Liver (tissue), 3 donors: ENCODE data around the gene CBL.

ENCODE experiments used
- EGR1 ChIP-seq, 2 donors: IDR thresholded peaks; 2 replicates each; pipeline ENCODE4 v1.6.1; 2016 to 2018; ENCODE audit warnings: antibody characterized with exemption in 2 of 2, low read depth in 2 of 2
- GABPA ChIP-seq, 2 donors: IDR thresholded peaks in 1 of 2; conservative IDR thresholded peaks in 1 of 2; 2 replicates each; pipeline ENCODE4 v1.6.1; 2016; ENCODE audit warnings: antibody characterized with exemption in 2 of 2, mild to moderate bottlenecking in 1 of 2, moderate library complexity in 1 of 2
- JUND ChIP-seq, 2 donors: IDR thresholded peaks; 2 replicates each; pipeline ENCODE4 v1.6.1; 2016; ENCODE audit warnings: antibody characterized with exemption in 2 of 2
- NR2F2 ChIP-seq: IDR thresholded peaks from 2 replicates; pipeline ENCODE4 v1.6.1; 2016; ENCODE audit warnings: antibody characterized with exemption
- RAD21 ChIP-seq, 2 donors: IDR thresholded peaks; 2 replicates each; pipeline ENCODE4 v1.6.1; 2016; ENCODE audit warnings: antibody characterized with exemption in 2 of 2, mild to moderate bottlenecking in 2 of 2
- RXRA ChIP-seq, 2 donors: IDR thresholded peaks; 2 replicates each; pipeline ENCODE4 v1.6.1; 2017 to 2018; ENCODE audit warnings: antibody characterized with exemption in 2 of 2, mild to moderate bottlenecking in 1 of 2
- SP1 ChIP-seq: IDR thresholded peaks from 2 replicates; pipeline ENCODE4 v1.6.1; 2018; ENCODE audit warnings: antibody characterized with exemption, mild to moderate bottlenecking
- TAF1 ChIP-seq: conservative IDR thresholded peaks from 2 replicates; pipeline ENCODE4 v1.6.1; 2016; ENCODE audit warnings: antibody characterized with exemption, mild to moderate bottlenecking
- YY1 ChIP-seq: IDR thresholded peaks from 2 replicates; pipeline ENCODE4 v1.6.1; 2016; ENCODE audit warnings: antibody characterized with exemption, mild to moderate bottlenecking
- ZBTB33 ChIP-seq: IDR thresholded peaks from 2 replicates; pipeline ENCODE4 v1.6.1; 2016; ENCODE audit warnings: antibody characterized with exemption
- TF ChIP-seq, protein P1 (sequence below): IDR thresholded peaks from 2 replicates; pipeline ENCODE4 v1.6.1; 2016; ENCODE audit warnings: antibody characterized with exemption, mild to moderate bottlenecking
- TF ChIP-seq, protein P2 (sequence below): fragments of 150-350 bp; IDR thresholded peaks from 2 replicates; pipeline ENCODE4 v1.5.1; 2017; ENCODE audit warnings: improper control_type of control experiment, low read depth, low read length; ENCODE audit not compliant: missing input control
- TF ChIP-seq, protein P3 (sequence below): IDR thresholded peaks from 2 replicates; pipeline ENCODE4 v1.6.1; 2016; ENCODE audit warnings: antibody characterized with exemption
- TF ChIP-seq, protein P4 (sequence below): IDR thresholded peaks from 2 replicates; pipeline ENCODE4 v1.6.1; 2016; ENCODE audit warnings: antibody characterized with exemption
- donor health status: healthy.
- donor health status: healthy.

GRCh38 chr11:119307974-119308373, 101.8 kb downstream of the CBL start:
- TF ChIP-seq, protein P1, sequence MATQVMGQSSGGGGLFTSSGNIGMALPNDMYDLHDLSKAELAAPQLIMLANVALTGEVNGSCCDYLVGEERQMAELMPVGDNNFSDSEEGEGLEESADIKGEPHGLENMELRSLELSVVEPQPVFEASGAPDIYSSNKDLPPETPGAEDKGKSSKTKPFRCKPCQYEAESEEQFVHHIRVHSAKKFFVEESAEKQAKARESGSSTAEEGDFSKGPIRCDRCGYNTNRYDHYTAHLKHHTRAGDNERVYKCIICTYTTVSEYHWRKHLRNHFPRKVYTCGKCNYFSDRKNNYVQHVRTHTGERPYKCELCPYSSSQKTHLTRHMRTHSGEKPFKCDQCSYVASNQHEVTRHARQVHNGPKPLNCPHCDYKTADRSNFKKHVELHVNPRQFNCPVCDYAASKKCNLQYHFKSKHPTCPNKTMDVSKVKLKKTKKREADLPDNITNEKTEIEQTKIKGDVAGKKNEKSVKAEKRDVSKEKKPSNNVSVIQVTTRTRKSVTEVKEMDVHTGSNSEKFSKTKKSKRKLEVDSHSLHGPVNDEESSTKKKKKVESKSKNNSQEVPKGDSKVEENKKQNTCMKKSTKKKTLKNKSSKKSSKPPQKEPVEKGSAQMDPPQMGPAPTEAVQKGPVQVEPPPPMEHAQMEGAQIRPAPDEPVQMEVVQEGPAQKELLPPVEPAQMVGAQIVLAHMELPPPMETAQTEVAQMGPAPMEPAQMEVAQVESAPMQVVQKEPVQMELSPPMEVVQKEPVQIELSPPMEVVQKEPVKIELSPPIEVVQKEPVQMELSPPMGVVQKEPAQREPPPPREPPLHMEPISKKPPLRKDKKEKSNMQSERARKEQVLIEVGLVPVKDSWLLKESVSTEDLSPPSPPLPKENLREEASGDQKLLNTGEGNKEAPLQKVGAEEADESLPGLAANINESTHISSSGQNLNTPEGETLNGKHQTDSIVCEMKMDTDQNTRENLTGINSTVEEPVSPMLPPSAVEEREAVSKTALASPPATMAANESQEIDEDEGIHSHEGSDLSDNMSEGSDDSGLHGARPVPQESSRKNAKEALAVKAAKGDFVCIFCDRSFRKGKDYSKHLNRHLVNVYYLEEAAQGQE = no peak
- TF ChIP-seq, protein P2, sequence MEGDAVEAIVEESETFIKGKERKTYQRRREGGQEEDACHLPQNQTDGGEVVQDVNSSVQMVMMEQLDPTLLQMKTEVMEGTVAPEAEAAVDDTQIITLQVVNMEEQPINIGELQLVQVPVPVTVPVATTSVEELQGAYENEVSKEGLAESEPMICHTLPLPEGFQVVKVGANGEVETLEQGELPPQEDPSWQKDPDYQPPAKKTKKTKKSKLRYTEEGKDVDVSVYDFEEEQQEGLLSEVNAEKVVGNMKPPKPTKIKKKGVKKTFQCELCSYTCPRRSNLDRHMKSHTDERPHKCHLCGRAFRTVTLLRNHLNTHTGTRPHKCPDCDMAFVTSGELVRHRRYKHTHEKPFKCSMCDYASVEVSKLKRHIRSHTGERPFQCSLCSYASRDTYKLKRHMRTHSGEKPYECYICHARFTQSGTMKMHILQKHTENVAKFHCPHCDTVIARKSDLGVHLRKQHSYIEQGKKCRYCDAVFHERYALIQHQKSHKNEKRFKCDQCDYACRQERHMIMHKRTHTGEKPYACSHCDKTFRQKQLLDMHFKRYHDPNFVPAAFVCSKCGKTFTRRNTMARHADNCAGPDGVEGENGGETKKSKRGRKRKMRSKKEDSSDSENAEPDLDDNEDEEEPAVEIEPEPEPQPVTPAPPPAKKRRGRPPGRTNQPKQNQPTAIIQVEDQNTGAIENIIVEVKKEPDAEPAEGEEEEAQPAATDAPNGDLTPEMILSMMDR = no peak
- TF ChIP-seq TAF1 = no peak
- TF ChIP-seq GABPA (IDR thresholded peaks at IDR 0.05 in 1 of 2, conservative IDR thresholded peaks at IDR 0.05 in 1 of 2) = no peak
- TF ChIP-seq YY1 = no peak
- no peak for TF ChIP-seq EGR1 (IDR thresholded peaks at IDR 0.05; ENCODE audit: low read depth in 2 of 2)
- no peak for TF ChIP-seq RAD21 (IDR thresholded peaks at IDR 0.05)
- TF ChIP-seq, protein P3, sequence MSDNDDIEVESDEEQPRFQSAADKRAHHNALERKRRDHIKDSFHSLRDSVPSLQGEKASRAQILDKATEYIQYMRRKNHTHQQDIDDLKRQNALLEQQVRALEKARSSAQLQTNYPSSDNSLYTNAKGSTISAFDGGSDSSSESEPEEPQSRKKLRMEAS = no peak
- TF ChIP-seq, protein P4, sequence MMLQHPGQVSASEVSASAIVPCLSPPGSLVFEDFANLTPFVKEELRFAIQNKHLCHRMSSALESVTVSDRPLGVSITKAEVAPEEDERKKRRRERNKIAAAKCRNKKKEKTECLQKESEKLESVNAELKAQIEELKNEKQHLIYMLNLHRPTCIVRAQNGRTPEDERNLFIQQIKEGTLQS = no peak
- no peak for TF ChIP-seq ZBTB33
- no peak for TF ChIP-seq JUND (IDR thresholded peaks at IDR 0.05)
- no peak for TF ChIP-seq NR2F2
- TF ChIP-seq RXRA (IDR thresholded peaks at IDR 0.05) = no peak
- no peak for TF ChIP-seq SP1
